GM21723 (cell line): ENCODE results near the gene SLC25A51.

ENCODE experiments used
- ATAC-seq: cut with Tn5 transposase; IDR thresholded peaks from one replicate; pipeline ENCODE4 v1.9.1; 2021; ENCODE audit warnings: mild to moderate bottlenecking, moderate library complexity; ENCODE audit not compliant: unreplicated experiment

The SLC25A51 gene

DNA sequence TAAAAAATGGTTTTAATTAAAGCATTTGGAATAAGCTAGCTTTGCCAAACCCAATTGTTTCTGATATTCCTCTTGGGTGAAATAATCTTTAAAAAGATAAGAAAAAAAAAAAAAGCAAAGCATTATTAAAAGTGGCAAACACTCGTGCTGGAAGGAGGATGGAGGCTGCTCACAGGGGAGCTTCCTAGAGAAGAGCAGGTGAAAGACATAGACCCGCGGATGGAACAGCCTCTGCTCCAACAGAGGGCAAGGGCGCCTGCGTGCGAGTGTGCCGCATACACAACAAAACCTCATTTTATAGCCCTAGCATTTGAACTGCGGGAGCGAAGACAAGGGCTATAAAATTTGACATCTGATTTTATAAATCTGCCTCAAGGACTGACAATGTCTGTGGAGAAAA is 33.4 kb upstream of the SLC25A51 start:
- no peak for ATAC-seq

DNA sequence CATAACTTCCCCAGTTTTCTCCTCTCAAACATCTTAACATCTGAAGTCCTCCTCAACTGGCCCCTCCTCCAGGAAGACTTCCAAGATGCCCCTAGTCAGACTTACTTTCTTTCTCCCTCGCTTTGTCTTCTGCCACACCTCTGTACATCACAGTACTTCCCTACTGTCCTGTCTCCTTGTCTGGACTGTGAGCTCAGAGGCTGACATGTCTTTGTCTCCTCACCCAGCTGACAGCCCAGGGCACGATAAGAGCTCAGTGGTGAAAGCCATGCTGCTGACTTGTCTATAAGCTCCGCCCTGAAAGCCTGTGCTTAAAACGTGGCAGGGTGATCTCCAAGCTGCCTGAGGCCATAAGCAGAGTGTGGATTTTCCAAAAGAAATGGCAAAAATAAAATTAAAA is 33.0 kb upstream of the SLC25A51 start:
- no peak for ATAC-seq

DNA sequence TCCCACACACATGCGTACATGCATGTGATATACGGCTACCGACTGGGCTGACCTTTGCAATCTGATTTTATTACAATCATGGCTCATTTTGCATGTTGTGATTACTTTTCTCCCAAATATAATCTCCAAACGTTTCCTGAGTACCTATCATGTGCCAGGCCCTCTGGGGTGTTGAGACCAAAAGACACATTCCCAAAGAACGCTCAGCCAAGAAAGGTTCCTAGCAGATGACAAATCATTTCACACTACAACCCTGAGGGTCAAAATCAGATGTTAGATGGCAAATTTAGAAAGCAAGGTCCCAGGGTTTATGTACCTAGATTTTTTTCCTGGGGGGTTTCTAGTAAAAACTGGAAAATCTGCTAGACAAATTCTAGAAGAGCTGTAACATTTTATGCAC is 32.4 kb upstream of the SLC25A51 start:
- no peak for ATAC-seq

DNA sequence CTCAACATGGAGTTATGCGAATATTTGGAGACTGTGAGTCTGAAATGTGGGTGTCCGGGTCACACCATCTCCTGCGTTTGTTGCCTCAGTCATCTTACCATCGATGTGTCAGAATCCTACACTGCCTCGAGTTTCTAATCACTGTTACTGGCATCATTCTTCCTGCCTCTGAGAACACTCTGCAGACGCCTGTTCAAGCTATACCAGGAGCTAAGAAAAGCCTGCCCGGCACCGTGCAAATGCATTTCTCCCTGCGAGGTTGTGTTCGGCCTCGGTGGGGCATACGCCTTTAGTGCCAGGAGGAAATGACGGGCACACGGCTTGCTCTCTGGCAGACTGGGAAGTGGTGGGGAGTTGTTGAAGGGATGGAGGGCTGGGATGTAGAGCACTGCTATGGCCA is 31.2 kb upstream of the SLC25A51 start:
- ATAC-seq, result no peak

DNA sequence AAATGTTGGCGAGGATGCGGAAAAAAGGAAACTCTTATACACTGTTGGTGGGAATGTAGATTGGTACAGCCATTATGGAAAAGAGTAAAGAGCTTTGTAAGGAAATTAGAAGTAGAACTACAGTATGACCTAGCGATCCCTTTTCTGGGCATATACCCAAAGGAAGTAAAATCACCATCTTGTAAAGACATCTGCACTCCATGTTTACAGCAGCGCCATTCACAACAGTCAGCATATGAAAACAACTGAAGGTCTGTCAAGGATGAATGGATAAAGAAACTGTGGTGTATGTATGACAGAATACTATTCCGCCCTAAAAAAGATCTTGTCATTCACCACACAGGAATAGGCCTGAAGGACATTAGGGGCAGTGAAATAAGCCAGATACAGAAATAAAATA is 27.7 kb upstream of the SLC25A51 start:
- ATAC-seq, result no peak

DNA sequence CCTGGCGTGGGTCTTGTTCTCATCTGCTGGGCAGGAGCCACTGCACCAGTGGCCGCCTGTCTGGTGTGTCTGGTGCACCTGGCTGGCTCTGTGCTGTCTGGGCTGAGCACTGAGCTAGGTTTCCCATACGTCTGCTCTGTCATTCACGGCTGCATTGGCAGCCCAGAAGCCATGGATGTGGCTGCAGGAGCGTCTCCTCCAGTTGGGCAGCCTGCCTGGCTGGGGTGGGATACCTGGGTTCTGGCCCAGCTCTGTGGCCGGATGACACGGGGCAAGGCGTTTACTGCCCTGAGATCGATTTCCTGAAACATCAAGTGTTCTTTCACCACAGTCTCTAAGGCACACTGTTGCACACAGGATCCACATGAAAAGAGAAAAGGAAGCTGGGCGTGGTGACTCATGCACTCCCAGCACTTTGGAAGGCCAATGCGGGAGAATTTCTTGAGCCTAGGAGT is 25.5 kb upstream of the SLC25A51 start:
- no peak for ATAC-seq

DNA sequence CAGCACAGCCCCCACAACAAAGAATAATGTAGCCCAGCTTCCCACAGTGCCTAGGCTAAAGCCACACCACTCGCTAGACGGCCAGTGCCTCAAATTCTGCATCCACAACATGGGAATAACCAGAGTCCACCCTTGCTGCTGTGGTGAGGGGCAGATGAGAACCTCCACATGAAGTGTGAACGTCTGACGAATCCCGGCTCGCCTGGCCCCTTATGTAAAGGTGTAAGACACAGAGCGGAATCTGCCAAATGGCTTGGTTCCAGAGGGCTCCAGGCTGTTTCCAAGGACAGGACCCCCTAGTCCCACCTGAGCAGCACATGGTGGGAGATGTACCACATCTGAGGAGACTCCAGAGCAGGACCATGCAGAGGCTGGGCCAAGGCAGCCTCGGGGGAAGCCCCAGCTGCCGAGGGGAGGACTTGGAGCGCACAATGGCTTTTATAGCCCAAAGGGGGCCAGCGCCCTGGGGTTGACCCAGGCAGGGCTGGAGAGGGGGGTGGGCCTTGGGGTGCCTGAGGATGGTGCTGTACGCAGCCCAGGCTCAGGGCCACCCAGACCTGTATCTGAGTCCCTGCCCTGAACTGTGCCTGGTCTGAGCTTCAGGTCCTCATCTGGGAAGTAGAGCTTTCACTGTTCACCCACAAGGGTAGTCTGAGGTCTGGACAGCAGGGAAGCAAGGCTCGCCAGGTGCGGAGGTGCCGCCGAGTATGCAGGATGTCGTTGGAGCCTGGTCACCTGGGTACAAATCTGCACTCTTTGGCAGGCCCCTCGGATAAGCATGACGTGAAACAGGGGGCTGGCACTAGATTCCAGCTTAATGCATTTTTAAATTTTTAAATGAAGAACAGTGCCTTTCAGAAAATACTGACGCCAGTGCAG is 24.9 kb upstream of the SLC25A51 start:
- ATAC-seq, result no peak

DNA sequence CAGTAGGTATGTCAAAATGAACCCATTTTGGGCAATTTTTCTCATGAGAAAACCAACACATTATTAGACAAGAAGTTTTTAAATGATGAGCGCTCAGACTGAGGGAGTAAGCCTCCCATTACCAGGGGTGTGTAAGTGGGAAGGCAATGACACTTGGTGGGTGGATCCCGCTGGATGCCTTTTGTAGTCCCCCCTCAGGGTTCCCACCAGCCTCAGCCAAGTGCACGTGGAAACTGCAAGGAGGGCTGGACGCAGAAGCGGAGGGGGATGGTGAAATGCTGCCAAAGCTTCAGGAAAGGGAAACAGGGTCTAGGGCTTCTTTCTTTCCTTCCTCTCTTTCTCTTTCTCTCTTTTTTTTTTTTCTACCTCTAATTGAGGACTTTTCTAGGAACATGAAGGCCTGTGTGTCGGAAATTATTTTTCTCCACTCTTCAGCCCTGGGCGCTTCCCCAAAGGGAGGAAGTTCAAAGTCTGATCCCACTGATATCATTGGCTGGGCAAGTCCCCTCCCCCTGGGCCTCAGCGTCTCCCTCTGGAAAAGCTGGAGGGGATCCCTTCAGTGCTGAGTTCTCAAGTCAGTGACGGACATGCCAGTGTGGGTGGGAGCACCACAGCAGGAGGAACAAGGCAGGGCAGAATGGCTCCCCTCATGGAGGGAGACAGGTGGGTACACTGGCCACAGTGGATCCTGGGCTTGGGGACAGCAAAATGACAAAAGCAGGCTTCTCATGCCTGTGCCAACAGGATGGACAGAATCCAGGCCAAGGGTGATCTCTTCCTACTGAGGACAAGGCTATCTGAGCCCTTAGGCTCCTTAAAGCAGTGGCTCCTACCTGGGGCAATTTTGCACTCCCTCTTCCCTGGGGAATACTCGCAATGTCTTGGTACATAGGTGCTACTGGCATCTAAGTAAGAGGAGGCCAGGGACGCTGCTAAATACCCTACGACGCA is 23.9 kb upstream of the SLC25A51 start:
- no peak for ATAC-seq

DNA sequence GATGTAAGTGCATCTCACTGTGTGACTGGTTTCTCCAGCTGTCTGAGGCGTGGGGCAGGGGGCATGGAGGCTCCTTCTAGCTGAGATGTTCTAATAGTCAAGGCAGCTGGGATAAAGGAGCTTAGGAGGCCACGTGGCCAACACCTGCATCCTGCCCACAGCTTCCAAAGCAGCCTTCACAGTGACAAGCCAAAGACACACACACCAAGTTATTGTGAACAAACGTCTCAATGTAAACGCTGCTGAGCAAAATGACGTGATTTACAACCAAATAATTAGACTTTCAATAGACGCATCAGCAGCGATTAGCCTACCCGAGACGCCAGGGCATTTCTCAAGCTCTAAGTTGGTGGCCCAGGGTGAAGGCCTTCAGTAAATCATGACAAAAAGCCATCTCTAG is 23.2 kb upstream of the SLC25A51 start:
- no peak for ATAC-seq

DNA sequence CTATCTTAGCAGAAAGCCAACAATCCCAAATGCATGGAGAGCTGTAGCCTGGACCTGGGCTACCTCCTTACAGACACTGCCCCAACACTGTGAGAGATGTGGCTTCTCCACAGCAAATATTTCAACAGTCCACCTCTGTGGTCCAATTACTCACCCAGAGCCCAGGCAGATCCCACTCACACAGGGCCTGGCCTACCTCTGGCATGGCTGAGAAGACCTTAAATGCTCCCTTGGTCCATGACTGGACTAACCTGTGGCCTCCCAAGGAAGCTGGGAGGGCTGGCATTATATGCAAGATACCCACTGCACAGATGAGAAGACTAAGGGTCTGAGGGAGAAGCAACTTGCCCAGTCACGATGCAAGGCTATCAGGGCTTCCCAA is 22.8 kb upstream of the SLC25A51 start:
- ATAC-seq, result no peak

DNA sequence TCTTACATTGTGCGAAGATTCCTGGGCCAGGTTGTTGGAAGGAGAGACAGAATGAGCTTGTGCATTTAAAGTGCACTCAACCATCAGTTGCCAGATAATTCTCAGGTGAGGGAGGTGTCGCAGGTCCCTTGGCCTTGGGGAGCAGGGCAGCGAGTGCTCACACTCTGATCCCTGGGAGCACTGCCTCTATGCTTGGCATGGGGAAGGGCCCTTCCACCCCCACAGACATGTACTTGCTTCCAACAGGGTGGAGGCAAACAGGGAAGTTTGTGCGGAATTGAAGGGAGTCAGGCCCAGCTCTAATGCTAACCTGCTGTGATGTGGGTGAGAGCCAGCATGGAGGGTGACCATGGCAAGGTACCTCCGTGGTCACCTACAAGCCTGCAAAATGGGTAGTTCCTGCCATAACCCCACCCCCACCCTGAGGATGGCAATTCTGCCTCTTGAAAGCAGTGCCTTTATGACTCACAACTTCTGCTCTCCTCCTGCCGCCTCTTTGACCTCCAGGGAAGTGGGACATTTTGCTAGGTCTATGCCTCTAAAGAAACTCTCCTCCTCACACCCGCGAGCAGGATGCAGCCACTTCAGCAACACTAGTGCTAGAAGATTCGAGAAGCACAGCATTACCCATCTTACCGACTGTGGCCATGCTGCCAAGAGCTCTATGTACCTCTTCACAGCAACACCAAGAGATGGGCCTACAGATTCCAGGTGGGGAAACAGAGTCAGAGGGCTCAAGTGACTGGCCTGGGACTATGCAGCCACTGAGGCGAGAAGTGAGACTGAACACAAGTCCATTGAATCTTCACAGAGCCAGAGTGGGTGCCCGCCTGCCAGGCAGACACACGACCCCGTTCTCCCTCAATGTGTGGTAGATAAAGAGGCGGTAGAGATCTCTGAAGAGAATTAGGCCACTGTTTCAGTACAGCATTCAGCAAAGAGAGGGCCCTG is 22.1 kb upstream of the SLC25A51 start:
- ATAC-seq, result no peak

DNA sequence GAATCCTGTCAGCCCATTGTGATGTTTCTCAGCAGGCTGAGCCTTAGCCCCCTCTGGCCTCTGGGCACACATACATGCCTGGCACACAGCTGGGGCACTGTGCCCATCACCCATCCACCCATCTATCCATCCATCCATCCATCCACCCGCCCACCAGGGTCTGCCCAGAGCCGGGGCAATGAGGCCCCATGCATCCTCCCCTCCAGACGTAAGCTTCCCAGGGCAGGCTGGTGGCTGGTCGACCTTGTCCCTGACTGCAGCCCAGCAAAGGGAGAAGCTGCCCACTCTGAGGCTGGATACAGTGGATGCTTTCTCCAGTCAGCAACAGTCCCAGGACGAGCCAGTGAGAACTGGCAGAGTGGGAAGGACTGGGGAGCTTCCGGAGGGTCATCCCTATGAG is 21.1 kb upstream of the SLC25A51 start:
- ATAC-seq, result no peak

DNA sequence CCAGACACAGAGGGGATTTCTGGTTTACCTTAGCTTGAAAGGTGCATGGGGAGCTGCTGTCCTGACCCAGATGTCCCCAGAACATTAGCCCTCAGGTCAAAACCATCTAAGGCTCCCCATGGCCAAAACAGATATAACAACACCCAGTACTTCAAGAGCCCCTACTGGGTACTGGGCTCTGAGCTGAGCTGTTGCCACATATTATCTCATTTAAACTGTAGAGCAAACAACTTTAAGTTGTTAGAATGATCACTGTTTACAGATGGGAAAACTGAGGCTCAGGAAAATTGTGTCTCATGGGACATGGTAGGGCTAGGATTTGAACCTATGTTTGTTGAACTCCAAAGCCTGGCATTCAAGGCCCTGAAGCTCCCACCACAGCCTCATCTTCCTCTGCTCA is 20.6 kb upstream of the SLC25A51 start:
- no peak for ATAC-seq

DNA sequence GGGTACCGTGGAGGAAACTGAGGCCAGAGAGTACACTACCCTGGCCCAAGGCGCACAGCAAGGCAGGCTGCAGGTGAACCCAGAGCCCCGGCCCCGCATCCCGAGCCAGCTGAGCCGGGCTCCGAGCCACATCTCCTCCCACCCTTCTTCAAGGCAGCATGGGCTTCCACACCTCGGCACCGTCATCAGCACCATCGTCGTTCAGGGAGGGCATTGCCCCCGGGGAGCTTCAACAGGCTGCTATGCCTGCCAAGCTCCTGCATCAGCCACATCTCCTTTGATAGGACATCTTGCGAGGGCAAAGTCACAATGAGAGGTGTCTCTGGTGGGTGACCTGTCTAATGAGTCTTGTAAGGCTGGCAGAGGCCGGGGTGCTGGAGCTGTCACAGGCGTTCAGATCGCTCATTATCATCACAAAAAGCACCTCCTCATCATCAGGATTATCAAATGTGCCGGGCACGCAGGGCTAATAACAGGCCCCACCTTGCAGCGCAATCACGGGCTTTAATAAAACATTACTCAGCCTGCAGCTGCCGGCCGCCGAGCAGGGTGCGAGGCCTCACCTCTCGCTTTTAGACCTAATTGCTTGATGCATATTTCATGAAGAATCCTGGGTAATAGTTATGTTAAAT is 20.0 kb upstream of the SLC25A51 start:
- no peak for ATAC-seq

DNA sequence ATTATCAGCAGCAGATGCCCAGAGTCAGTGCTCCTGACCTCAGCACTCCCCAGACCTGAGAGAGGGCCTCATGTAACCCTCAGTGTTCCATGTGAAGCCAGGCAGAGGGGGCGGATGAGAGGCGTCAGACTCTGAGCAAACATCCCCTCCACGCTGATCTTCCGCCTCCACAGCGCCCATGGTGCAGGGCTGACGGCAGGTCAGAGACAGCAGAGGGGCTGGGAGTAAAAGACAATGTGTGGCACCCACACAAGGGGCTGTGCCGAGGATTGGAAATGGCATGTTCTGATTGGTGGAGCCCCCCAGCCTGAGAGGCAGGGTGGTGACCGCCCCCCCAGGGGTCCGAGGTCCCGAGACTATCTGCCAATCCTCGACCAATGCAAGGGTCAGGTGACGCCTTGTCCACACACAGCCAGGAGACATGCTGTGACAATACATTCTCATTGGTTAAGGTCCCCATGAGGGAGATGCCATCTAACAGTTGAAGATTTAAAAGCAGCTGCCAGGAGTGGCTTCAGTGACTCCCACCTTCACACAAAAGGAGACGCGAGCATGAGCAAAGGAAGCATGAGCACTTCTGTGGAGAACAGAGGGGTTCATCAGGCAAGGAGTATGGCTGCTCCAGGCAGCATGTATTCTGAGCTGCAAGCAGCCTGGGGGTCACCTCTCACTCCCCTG is 19.3 kb upstream of the SLC25A51 start:
- ATAC-seq, result no peak

DNA sequence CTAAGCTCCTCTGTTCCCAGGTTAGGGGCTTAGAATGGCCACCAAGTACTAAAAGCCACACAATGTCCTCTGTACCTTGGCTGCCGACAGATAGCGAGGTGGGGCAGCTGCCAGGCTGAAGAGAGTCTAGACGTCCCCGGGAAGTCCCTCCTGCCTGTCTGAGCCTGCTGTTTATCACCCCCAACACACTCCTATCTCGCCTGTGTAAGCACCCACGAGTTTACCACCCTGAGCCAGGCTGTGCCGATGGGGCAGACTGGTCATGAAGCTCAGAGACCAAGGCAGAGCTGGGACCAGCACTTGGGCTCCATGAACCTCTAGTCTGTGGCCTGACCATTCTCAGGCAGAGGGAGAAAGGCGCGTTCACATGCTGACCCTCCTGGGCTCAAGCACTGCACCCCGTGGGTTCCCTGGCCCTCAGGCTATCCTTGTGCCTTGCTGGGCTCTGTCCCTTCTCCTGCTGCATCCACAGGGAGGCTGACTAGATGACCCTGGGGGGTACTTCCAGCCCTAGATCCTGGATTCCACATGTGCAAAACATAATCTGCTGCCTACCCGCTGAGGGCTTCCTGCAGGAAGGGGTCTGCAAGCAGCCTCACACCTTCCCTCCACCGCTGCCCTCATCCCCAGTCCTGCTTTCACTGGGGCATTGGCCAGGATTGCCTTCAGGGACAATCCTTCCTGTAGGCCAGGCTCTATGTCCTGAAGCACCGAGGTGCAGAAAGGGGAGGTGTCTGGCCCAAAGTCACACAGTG is 18.6 kb upstream of the SLC25A51 start:
- ATAC-seq, result no peak

DNA sequence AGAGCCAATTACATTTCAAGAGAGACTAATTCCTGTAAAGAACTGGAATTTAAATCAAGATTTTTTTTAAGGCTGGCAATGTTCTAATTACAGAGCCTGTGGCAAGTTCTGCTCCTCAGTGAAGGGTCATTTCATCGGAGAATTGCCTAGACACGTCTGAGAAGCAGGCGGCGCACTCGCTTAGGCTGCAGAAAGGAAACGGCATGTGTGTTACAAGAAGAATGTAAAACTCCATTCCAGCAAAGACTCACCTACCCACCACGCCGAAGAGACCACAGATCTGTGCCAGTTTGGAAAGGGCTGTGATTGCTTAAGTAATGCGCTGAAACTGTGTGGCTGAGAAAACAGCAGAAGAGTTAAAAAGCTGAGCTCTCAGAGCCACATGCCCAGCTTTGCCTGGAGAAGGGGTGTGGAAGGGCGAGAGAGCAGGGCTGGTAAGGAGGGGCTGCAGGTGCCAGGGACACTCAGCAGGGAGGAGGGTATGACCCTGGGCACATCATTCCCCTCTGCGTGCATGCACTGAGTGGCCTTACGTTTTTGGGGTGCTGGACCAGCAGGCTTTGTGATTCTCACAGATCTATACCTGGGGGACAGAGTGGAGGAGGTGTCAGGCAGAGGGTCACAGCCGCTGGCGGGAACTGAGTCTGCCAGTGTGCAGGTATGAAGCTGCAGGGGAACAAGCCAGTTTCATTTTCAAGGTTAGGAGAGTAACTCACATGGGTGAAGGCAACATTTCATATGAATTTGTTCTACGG is 17.8 kb upstream of the SLC25A51 start:
- no peak for ATAC-seq

DNA sequence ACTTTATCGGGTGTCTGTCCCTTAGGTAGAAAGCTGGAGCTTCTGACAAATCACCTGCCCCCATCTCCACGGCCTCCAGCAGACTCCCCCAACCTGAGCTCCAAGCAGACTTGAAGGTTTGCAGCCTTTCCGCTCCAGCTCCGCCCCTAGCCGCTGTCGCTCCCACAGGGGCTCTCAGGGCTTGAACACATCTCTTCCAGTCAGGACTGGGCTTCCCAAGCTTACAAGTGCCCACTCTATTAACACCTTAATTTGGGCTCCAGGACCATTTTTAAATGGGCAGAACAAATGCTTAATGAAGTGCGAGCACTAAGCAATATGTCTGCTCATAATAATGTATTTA is 17.2 kb upstream of the SLC25A51 start:
- no peak for ATAC-seq
